HepG2 (cell line): ENCODE data around the gene PRMT5. TPM values are rescaled to one million over a fixed set of nuclear protein-coding genes. Genes with fewer than 3 reads are reported as not detected.
A peak's percentile ranks its signal among the peaks of the same experiment; 100 is the strongest.

ENCODE experiments used
- CHD4 ChIP-seq: fragments of 200-600 bp; sonication (generic); IDR thresholded peaks from 2 replicates; pipeline ENCODE4 v1.7.0; 2017; ENCODE audit warnings: mild to moderate bottlenecking, low read length, borderline replicate concordance
- ELF1 ChIP-seq: sonication (generic); formaldehyde crosslinking; IDR thresholded peaks from 2 replicates; pipeline ENCODE4 v1.4.0; 2020; ENCODE audit warnings: missing genetic modification reagents
- FLYWCH1 ChIP-seq: sonication (generic); formaldehyde crosslinking; IDR thresholded peaks from 2 replicates; pipeline ENCODE4 v1.8.1; 2023; ENCODE audit warnings: mild to moderate bottlenecking, missing genetic modification reagents
- FOXM1 ChIP-seq: sonication (generic); formaldehyde crosslinking; IDR thresholded peaks from 2 replicates; pipeline ENCODE4 v1.5.0; 2020; ENCODE audit warnings: missing genetic modification reagents
- GPN1 ChIP-seq: sonication (generic); formaldehyde crosslinking; IDR thresholded peaks from 2 replicates; pipeline ENCODE4 v1.5.1; 2020; ENCODE audit warnings: missing genetic modification reagents, borderline replicate concordance
- HNRNPK ChIP-seq: fragments of 200-400 bp; formaldehyde crosslinking; IDR thresholded peaks from 2 replicates; pipeline ENCODE4 v1.6.1; 2018; ENCODE audit warnings: low read length, low read depth, moderate library complexity, mild to moderate bottlenecking; ENCODE audit not compliant: poor library complexity, severe bottlenecking
- NFATC3 ChIP-seq: sonication (generic); formaldehyde crosslinking; IDR thresholded peaks from 2 replicates; pipeline ENCODE4 v1.5.1; 2020; ENCODE audit warnings: mild to moderate bottlenecking, missing genetic modification reagents
- NR3C1 ChIP-seq: sonication (generic); formaldehyde crosslinking; IDR thresholded peaks from 2 replicates; pipeline ENCODE4 v1.4.0; 2020; ENCODE audit warnings: missing genetic modification reagents
- RAD51 ChIP-seq: fragments of 450-650 bp; IDR thresholded peaks from 2 replicates; pipeline ENCODE4 v1.6.1; 2016; ENCODE audit warnings: borderline replicate concordance
- SP4 ChIP-seq: sonication (generic); formaldehyde crosslinking; IDR thresholded peaks from 2 replicates; pipeline ENCODE4 v1.8.1; 2023; ENCODE audit warnings: mild to moderate bottlenecking, missing genetic modification reagents
- ZNF207 ChIP-seq: fragments of 450-650 bp; IDR thresholded peaks from 2 replicates; pipeline ENCODE4 v1.6.1; 2016; ENCODE audit warnings: antibody characterized with exemption, borderline replicate concordance
- ZNF547 ChIP-seq: sonication (generic); formaldehyde crosslinking; IDR thresholded peaks from 2 replicates; pipeline ENCODE4 v1.5.1; 2020; ENCODE audit warnings: mild to moderate bottlenecking, missing genetic modification reagents
- ZNF572 ChIP-seq: sonication (generic); formaldehyde crosslinking; IDR thresholded peaks from 2 replicates; pipeline ENCODE4 v1.5.1; 2020; ENCODE audit warnings: mild to moderate bottlenecking, missing genetic modification reagents
- ZNF766 ChIP-seq: sonication (generic); formaldehyde crosslinking; IDR thresholded peaks from 2 replicates; pipeline ENCODE4 v1.5.0; 2020; ENCODE audit warnings: missing genetic modification reagents, borderline replicate concordance
- ZNF777 ChIP-seq: sonication (generic); formaldehyde crosslinking; IDR thresholded peaks from 2 replicates; pipeline ENCODE4 v1.4.0; 2020; ENCODE audit warnings: missing genetic modification reagents
- ZNF816 ChIP-seq: sonication (generic); formaldehyde crosslinking; IDR thresholded peaks from 2 replicates; pipeline ENCODE4 v1.8.0; 2022; ENCODE audit warnings: missing genetic modification reagents, mild to moderate bottlenecking, borderline replicate concordance
- ZSCAN21 ChIP-seq: sonication (generic); formaldehyde crosslinking; IDR thresholded peaks from 2 replicates; pipeline ENCODE4 v1.8.0; 2022; ENCODE audit warnings: mild to moderate bottlenecking, missing genetic modification reagents, moderate library complexity, borderline replicate concordance
- polyA plus RNA-seq, 8 experiments: library from polyadenylated mRNA; depleted of rRNA in 3 of 8; stranded (reverse) in 7 of 8; unstranded in 1 of 8; fragments of >200 nt; fragmentation: Illumina TruSeq in 4 of 8; extraction: Trizol in 4 of 8; gene quantifications; 2 replicates each; pipeline versions ENCODE4 v1.2.1 to v1.2.3, GENCODE V29; 2011 to 2016; ENCODE audit warnings: low read depth in 4 of 8, missing spikeins in 1 of 8, mixed read lengths in 1 of 8; ENCODE audit not compliant: insufficient read depth in 1 of 8
- total RNA-seq, 5 experiments: library from RNA; depleted of rRNA; stranded (reverse); fragments of >200 nt; fragmentation: Illumina TruSeq; extraction: Trizol; gene quantifications; 2 replicates each; pipeline ENCODE4 v1.2.3, GENCODE V29; 2016; ENCODE audit warnings: low read depth in 1 of 5
- TF ChIP-seq, protein P1 (sequence below): sonication (generic); formaldehyde crosslinking; IDR thresholded peaks from 2 replicates; pipeline ENCODE4 v1.4.0; 2020; ENCODE audit warnings: missing genetic modification reagents
- TF ChIP-seq, protein P2 (sequence below): IDR thresholded peaks from 2 replicates; pipeline ENCODE4 v1.6.1; 2016
- TF ChIP-seq, protein P3 (sequence below), 2 experiments: sonication (generic) in 1 of 2; formaldehyde crosslinking in 1 of 2; IDR thresholded peaks; 2 replicates each; pipeline versions ENCODE4 v1.5.1 to v1.6.1; 2011 to 2020; ENCODE audit warnings: borderline replicate concordance in 1 of 2, low read depth in 1 of 2, low read length in 1 of 2, mild to moderate bottlenecking in 1 of 2, missing genetic modification reagents in 1 of 2, moderate library complexity in 1 of 2

PRMT5 gene
- total and polyA plus RNA-seq, 2 of the 13 experiments (the other 11 are each of a cell fraction or from before 2014, with no cell fraction given): 210 to 354 TPM

DNA sequence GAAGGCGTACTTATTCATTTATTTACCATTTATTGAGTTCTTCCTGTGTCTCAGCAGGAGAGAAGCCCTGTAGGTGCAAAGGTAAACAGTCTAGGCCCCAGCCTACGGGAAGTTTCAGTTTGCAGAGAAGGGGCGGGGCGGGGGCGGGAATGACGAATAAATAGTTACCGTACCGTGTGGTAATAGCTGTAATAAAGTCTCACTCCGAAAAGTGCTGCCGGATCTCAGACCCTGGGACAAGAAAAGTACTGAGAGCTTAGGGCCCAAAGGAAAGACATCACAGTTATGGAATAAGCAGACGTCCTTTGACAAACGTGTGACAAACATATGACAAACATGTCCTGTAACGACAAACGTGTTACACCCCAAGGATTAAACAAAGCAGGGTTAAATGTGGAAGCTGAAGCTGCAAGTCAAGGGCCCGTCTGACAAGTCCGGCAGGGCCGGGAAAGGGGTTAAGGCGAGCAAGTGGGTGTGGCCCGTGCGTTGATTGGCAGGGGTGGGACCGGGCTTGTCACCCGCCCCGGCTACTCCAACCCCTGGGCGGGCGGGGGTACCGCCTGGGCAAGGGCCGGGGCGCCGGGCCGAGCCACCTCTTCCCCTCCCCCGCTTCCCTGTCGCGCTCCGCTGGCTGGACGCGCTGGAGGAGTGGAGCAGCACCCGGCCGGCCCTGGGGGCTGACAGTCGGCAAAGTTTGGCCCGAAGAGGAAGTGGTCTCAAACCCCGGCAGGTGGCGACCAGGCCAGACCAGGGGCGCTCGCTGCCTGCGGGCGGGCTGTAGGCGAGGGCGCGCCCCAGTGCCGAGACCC is 57.7 kb downstream of the PRMT5 start, which contains the start of gene LRP10 (continued):
- TF ChIP-seq, protein P1, sequence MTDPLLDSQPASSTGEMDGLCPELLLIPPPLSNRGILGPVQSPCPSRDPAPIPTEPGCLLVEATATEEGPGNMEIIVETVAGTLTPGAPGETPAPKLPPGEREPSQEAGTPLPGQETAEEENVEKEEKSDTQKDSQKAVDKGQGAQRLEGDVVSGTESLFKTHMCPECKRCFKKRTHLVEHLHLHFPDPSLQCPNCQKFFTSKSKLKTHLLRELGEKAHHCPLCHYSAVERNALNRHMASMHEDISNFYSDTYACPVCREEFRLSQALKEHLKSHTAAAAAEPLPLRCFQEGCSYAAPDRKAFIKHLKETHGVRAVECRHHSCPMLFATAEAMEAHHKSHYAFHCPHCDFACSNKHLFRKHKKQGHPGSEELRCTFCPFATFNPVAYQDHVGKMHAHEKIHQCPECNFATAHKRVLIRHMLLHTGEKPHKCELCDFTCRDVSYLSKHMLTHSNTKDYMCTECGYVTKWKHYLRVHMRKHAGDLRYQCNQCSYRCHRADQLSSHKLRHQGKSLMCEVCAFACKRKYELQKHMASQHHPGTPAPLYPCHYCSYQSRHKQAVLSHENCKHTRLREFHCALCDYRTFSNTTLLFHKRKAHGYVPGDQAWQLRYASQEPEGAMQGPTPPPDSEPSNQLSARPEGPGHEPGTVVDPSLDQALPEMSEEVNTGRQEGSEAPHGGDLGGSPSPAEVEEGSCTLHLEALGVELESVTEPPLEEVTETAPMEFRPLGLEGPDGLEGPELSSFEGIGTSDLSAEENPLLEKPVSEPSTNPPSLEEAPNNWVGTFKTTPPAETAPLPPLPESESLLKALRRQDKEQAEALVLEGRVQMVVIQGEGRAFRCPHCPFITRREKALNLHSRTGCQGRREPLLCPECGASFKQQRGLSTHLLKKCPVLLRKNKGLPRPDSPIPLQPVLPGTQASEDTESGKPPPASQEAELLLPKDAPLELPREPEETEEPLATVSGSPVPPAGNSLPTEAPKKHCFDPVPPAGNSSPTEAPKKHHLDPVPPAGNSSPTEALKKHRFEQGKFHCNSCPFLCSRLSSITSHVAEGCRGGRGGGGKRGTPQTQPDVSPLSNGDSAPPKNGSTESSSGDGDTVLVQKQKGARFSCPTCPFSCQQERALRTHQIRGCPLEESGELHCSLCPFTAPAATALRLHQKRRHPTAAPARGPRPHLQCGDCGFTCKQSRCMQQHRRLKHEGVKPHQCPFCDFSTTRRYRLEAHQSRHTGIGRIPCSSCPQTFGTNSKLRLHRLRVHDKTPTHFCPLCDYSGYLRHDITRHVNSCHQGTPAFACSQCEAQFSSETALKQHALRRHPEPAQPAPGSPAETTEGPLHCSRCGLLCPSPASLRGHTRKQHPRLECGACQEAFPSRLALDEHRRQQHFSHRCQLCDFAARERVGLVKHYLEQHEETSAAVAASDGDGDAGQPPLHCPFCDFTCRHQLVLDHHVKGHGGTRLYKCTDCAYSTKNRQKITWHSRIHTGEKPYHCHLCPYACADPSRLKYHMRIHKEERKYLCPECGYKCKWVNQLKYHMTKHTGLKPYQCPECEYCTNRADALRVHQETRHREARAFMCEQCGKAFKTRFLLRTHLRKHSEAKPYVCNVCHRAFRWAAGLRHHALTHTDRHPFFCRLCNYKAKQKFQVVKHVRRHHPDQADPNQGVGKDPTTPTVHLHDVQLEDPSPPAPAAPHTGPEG (CRISPR knock-in tag): peak; percentile 96
- peak; percentile 68; the same call in 1 of the 2 replicates for TF ChIP-seq GPN1
- TF ChIP-seq FOXM1: peak; percentile 51; the same call in 1 of the 2 replicates
- TF ChIP-seq, protein P2, sequence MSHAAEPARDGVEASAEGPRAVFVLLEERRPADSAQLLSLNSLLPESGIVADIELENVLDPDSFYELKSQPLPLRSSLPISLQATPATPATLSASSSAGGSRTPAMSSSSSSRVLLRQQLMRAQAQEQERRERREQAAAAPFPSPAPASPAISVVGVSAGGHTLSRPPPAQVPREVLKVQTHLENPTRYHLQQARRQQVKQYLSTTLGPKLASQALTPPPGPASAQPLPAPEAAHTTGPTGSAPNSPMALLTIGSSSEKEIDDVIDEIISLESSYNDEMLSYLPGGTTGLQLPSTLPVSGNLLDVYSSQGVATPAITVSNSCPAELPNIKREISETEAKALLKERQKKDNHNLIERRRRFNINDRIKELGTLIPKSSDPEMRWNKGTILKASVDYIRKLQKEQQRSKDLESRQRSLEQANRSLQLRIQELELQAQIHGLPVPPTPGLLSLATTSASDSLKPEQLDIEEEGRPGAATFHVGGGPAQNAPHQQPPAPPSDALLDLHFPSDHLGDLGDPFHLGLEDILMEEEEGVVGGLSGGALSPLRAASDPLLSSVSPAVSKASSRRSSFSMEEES (CRISPR knock-in tag): 0 out of 2 replicates have a peak, but pooled peaks have one; percentile 63
- peak; percentile 86; the same call in 1 of the 2 replicates for TF ChIP-seq CHD4
- TF ChIP-seq RAD51: no peak
- peak; percentile 71 for TF ChIP-seq ELF1 (CRISPR knock-in tag)
- TF ChIP-seq NR3C1: no peak; the same call in 1 of the 2 replicates
- TF ChIP-seq ZNF572 (CRISPR knock-in tag): peak; percentile 99
- no peak for TF ChIP-seq FLYWCH1
- TF ChIP-seq ZNF816 (CRISPR knock-in tag): peak; percentile 100
- TF ChIP-seq NFATC3 (CRISPR knock-in tag): no peak
- TF ChIP-seq, protein P3, sequence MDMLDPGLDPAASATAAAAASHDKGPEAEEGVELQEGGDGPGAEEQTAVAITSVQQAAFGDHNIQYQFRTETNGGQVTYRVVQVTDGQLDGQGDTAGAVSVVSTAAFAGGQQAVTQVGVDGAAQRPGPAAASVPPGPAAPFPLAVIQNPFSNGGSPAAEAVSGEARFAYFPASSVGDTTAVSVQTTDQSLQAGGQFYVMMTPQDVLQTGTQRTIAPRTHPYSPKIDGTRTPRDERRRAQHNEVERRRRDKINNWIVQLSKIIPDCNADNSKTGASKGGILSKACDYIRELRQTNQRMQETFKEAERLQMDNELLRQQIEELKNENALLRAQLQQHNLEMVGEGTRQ (IDR thresholded peaks at IDR 0.05; ENCODE audit: low read depth, low read length): no peak
- TF ChIP-seq, protein P3 (CRISPR knock-in tag; IDR thresholded peaks at IDR 0.05; ENCODE audit: borderline replicate concordance): peak; percentile 48; the same call in 1 of the 2 replicates
- peak; percentile 100 for TF ChIP-seq SP4 (CRISPR knock-in tag)
- peak; percentile 92 for TF ChIP-seq HNRNPK
- peak; percentile 83 for TF ChIP-seq ZNF777
- TF ChIP-seq ZSCAN21 (CRISPR knock-in tag): peak; percentile 87
- no peak for TF ChIP-seq ZNF207
- TF ChIP-seq ZNF547: peak; percentile 98
- TF ChIP-seq ZNF766 (CRISPR knock-in tag): peak; percentile 90
